Thyroid gland (tissue), 4 donors: Measurements from ENCODE around the gene FNBP1. TPM values are rescaled to one million over a fixed set of nuclear protein-coding genes. Genes with fewer than 3 reads are reported as not detected.

Experiments used
- DNase-seq, 2 donors: peaks; one replicate each; pipeline ENCODE4 v3.0.0-alpha.2; 2019
- H3K27ac ChIP-seq, 3 donors: fragments of 200-600 bp; sonication (generic); 1 replicate in 2 of 3; 2 replicates in 1 of 3; pipeline ENCODE4 v1.5.1; 2016 to 2019; ENCODE audit warnings: mild to moderate bottlenecking in 1 of 3, moderate library complexity in 1 of 3
- H3K27me3 ChIP-seq: fragments of 200-600 bp; sonication (generic); one replicate; pipeline ENCODE4 v1.5.1; 2019
- H3K36me3 ChIP-seq, 2 donors: fragments of 200-600 bp; sonication (generic); one replicate each; pipeline ENCODE4 v1.5.1; 2016 to 2019
- H3K4me1 ChIP-seq, 2 donors: fragments of 200-600 bp; sonication (generic); one replicate each; pipeline ENCODE4 v1.5.1; 2017 to 2019
- H3K4me3 ChIP-seq, 3 donors: fragments of 200-600 bp; sonication (generic); replicated peaks in 1 of 3; 1 replicate in 2 of 3; 2 replicates in 1 of 3; pipeline ENCODE4 v1.5.1; 2016; ENCODE audit warnings: mild to moderate bottlenecking in 1 of 3
- H3K9me3 ChIP-seq: fragments of 200-600 bp; sonication (generic); one replicate; pipeline ENCODE4 v1.5.1; 2017
- POLR2A ChIP-seq, 2 donors: fragments of 450-650 bp; IDR thresholded peaks; one replicate each; pipeline ENCODE4 v1.6.1; 2017; ENCODE audit warnings: antibody characterized with exemption in 2 of 2, mild to moderate bottlenecking in 2 of 2, moderate library complexity in 1 of 2
- WGBS, 2 donors: methylation state at CpG; one replicate each; pipeline ENCODE4 v1.1.5; 2017; 5-methylcytosine and 5-hydroxymethylcytosine counted together
- intact Hi-C: fragments of 100-400 bp; cut with DNase I; formaldehyde crosslinking; loops from one replicate; pipeline ENCODE4 v1.15.1; 2023
- total RNA-seq, 4 donors: library from RNA; depleted of rRNA; stranded (reverse); fragments of >200 nt; gene quantifications; one replicate each; pipeline ENCODE4 v1.2.3, GENCODE V29; 2016
- TF ChIP-seq, protein P1 (sequence below), 6 experiments: fragments of 200-600 bp in 3 of 6; fragments of 450-650 bp in 3 of 6; sonication (generic) in 3 of 6; IDR thresholded peaks; one replicate each; pipeline ENCODE4 v1.5.1; 2016 to 2019; ENCODE audit warnings: antibody characterized with exemption in 6 of 6, mild to moderate bottlenecking in 2 of 6, inconsistent platforms in 1 of 6, moderate library complexity in 1 of 6

The FNBP1 gene
- total RNA-seq, 4 donors from 2014 or later: 55.8 to 78.5 (median 76.0) TPM

DNA sequence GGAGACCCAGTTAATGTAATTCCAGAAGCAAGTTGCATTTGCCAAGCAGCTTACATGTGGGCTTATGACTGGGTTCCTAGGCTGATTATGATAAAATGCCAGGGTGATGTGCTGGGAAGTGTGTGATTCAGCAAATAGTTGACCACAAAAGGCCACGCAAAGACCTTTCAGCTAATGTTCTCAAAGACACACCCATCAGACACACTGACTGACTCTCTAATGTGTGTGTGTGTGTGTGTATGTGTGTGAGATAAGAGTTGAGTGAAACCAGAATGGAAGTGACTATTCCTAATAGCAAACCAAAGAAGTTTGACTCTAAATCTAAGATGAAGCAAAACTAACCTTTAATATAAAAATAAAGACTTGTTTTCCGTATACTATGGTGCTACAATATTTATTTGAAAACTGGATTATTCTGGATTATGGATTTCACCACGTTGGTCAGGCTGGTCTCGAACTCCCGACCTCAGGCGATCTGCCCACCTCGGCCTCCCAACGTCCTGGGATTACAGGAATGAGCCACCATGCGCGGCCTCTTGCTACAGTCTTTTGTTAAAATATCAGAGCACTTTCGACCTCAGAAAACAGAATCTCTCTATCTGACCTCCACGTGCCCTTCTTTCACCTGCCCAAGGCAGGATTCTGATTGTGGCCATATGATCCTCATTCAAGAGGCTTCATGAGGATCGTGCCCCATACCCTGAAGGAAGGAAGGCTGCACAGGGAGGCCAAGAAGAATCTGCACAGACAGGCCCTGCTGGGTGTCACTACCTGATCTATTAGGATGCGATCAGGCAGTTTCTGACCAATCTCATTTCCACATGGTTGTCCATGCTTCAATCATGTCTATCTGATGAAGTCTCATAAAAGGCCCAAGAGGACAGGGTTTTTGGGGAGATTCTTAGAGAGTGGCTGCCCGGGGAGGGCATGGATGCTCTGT lies 132.1 kb downstream of the FNBP1 start:
- intact Hi-C loops: no loop called here
- DNase-seq: no peak
- Histone ChIP-seq H3K9me3 (no peaks in the 10 kb centered on the region), H3K27me3 (no peaks in the 10 kb centered on the region), H3K4me1 (no peaks in the 10 kb centered on the region), H3K27ac (no peak overlapping the region), H3K4me3 (no peak overlapping the region), H3K36me3 (peaks cover 26 to 30% of the 10 kb centered on the region in 2 donors)
- 87 to 88% methylated on average over 15 of the region's 15 CpGs for WGBS, 2 donors
- TF ChIP-seq, protein P1, sequence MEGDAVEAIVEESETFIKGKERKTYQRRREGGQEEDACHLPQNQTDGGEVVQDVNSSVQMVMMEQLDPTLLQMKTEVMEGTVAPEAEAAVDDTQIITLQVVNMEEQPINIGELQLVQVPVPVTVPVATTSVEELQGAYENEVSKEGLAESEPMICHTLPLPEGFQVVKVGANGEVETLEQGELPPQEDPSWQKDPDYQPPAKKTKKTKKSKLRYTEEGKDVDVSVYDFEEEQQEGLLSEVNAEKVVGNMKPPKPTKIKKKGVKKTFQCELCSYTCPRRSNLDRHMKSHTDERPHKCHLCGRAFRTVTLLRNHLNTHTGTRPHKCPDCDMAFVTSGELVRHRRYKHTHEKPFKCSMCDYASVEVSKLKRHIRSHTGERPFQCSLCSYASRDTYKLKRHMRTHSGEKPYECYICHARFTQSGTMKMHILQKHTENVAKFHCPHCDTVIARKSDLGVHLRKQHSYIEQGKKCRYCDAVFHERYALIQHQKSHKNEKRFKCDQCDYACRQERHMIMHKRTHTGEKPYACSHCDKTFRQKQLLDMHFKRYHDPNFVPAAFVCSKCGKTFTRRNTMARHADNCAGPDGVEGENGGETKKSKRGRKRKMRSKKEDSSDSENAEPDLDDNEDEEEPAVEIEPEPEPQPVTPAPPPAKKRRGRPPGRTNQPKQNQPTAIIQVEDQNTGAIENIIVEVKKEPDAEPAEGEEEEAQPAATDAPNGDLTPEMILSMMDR (IDR thresholded peaks at IDR 0.05): no peak
- no peak for TF ChIP-seq POLR2A (IDR thresholded peaks at IDR 0.05)

DNA sequence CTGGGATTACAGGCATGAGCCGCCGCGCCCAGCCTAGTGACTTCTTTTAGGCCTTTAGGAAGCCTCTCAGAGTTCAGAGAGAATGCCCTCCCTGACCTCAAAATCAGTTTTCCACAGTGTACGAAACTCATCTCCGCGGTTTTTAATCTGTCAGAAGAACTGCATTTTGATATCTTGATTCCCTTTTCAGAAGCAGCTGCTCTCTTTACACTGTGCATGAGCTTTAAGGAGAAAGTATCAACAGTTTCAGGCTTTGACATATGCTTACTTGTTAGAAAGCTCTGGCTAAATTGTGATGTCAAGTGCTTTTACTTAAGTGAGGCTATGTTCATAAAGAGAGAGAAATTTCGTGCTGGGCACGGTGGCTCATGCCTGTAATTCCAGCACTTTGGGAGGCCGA lies 133.1 kb downstream of the FNBP1 start:
- no peak for DNase-seq
- H3K27ac ChIP-seq: no peak overlapping the region
- H3K36me3 ChIP-seq: peaks cover 26 to 35% of the 10 kb centered on the region in 2 donors
- no peak overlapping the region for H3K4me3 ChIP-seq
- TF ChIP-seq POLR2A (IDR thresholded peaks at IDR 0.05): no peak
- TF ChIP-seq, protein P1 (IDR thresholded peaks at IDR 0.05): no peak
- H3K27me3 ChIP-seq: no peaks in the 10 kb centered on the region
- H3K4me1 ChIP-seq: no peaks in the 10 kb centered on the region
- 93 to 98% methylated on average over 9 of the region's 9 CpGs for WGBS, 2 donors
- intact Hi-C loops: no loop called here
- no peaks in the 10 kb centered on the region for H3K9me3 ChIP-seq

DNA sequence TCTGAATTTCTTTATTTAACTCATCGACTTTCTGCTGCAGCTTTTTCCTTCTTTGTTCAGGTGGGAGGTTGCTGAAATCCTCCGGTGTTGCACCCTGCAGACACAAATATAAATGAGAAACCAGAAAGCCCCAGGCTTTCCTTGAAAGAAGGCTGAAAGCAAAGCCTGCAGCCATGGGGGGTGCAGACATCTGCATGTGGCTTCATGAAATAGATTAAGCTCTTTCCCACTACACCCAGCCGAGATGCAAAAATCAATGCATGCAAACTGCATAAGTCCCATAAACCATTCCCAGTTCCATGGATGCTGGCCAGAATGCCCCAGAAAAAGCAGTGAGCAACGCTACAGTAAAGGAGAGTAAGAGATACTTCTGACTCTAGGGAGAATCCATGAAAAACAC lies 134.1 kb downstream of the FNBP1 start:
- H3K9me3 ChIP-seq: no peaks in the 10 kb centered on the region
- H3K4me3 ChIP-seq: no peak overlapping the region
- TF ChIP-seq, protein P1 (IDR thresholded peaks at IDR 0.05): no peak
- TF ChIP-seq POLR2A (IDR thresholded peaks at IDR 0.05): no peak
- DNase-seq: no peak
- H3K4me1 ChIP-seq: no peaks in the 10 kb centered on the region
- H3K36me3 ChIP-seq: peaks cover 26 to 35% of the 10 kb centered on the region in 2 donors
- WGBS, 2 donors: 79 to 86% methylated on average over 4 of the region's 4 CpGs
- intact Hi-C loops: no loop called here
- no peak overlapping the region for H3K27ac ChIP-seq
- H3K27me3 ChIP-seq: no peaks in the 10 kb centered on the region

DNA sequence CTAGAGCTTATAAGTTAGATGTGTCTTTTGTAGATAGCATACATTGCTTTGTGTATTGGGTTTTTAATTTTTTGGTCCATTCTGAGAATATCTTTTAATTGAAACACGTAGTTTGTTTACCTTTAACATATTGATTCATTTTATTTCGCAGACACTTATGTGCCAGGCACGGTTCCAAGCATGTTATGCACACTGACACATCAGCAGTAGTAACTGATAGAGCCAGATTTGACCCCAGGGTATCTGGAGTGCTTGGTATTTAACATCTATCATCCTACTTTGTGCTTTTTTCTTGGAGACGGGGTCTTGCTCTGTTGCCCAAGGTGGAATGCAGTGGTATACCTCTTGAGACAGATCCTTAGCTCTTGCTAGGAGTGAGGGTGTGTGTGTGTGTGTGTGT lies 135.8 kb downstream of the FNBP1 start:
- no peak overlapping the region for H3K4me3 ChIP-seq
- H3K9me3 ChIP-seq: no peaks in the 10 kb centered on the region
- no peaks in the 10 kb centered on the region for H3K4me1 ChIP-seq
- H3K36me3 ChIP-seq: peaks cover 35 to 44% of the 10 kb centered on the region in 2 donors
- no peak overlapping the region for H3K27ac ChIP-seq
- TF ChIP-seq, protein P1 (IDR thresholded peaks at IDR 0.05): no peak
- TF ChIP-seq POLR2A (IDR thresholded peaks at IDR 0.05): no peak
- intact Hi-C loops: no loop called here
- no peak for DNase-seq
- 96 to 97% methylated on average over 4 of the region's 4 CpGs for WGBS, 2 donors
- no peaks in the 10 kb centered on the region for H3K27me3 ChIP-seq

DNA sequence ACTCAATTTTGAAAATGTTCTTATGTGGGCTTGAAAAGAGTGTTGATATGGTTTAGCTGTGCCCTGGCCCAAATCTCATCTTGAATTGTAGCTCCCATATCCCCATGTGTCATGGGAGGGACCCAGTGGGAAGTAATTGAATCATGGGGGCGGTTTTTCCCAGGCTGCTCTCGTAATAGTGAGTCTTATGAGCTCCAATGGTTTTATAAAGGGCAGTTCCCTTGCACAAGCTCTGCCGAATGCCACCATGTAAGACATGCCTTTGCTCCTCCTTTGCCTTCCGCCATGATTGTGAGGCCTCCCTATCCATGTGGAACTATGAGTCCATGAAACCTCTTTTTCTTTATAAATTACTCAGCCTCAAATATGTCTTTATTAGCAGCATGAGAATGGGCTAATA lies 136.7 kb downstream of the FNBP1 start:
- Histone ChIP-seq H3K36me3 (peaks cover 43 to 46% of the 10 kb centered on the region in 2 donors), H3K27me3 (no peaks in the 10 kb centered on the region), H3K4me1 (no peaks in the 10 kb centered on the region), H3K27ac (no peak overlapping the region), H3K9me3 (no peaks in the 10 kb centered on the region), H3K4me3 (no peak overlapping the region)
- intact Hi-C loops: no loop called here
- TF ChIP-seq, protein P1 (IDR thresholded peaks at IDR 0.05): no peak
- no peak for TF ChIP-seq POLR2A (IDR thresholded peaks at IDR 0.05)
- DNase-seq: no peak
- 97% methylated on average over 4 of the region's 4 CpGs for WGBS, 2 donors
